HL-60 (cell line): ENCODE results near the gene TRMT61A.

ENCODE experiments used
- DNase-seq, 2 experiments: peaks; one replicate each; pipeline ENCODE4 v3.0.0-alpha.2; 2010 to 2020; ENCODE audit warnings: low read depth in 1 of 2, low spot score in 1 of 2
- H3K27ac ChIP-seq: fragments of 250-450 bp; sonication (Bioruptor Pico); replicated peaks from 2 replicates; pipeline ENCODE4 v1.5.1; 2020; ENCODE audit warnings: mild to moderate bottlenecking, moderate library complexity
- H3K27me3 ChIP-seq: fragments of 250-450 bp; sonication (Bioruptor Pico); 2 replicates; pipeline ENCODE4 v1.5.1; 2021; ENCODE audit warnings: mild to moderate bottlenecking, moderate library complexity; ENCODE audit not compliant: insufficient read depth, poor library complexity, severe bottlenecking
- H3K4me3 ChIP-seq: replicated peaks from 2 replicates; pipeline ENCODE4 v1.5.1; 2011; ENCODE audit warnings: mild to moderate bottlenecking, control low read depth, low read length; ENCODE audit not compliant: insufficient read depth
- CTCF ChIP-seq: IDR thresholded peaks from one replicate; pipeline ENCODE4 v1.5.1; 2011; ENCODE audit warnings: low read length, control low read depth, inconsistent platforms; ENCODE audit not compliant: insufficient read depth
- GABPA ChIP-seq: IDR thresholded peaks from 2 replicates; pipeline ENCODE4 v1.6.1; 2012; ENCODE audit warnings: low read depth
- POLR2AphosphoS5 ChIP-seq: IDR thresholded peaks from 2 replicates; pipeline ENCODE4 v1.6.1; 2012; ENCODE audit warnings: low read depth
- REST ChIP-seq: IDR thresholded peaks from 2 replicates; pipeline ENCODE4 v1.6.1; 2012; ENCODE audit warnings: low read depth; ENCODE audit not compliant: insufficient replicate concordance
- SPI1 ChIP-seq: IDR thresholded peaks from 2 replicates; pipeline ENCODE4 v1.6.1; 2012; ENCODE audit warnings: low read depth, mild to moderate bottlenecking, borderline replicate concordance

The TRMT61A gene

GRCh38 chr14:103552846-103553210 is 23.8 kb downstream of the TRMT61A start:
- H3K27ac ChIP-seq: no peak overlapping the region
- no peak overlapping the region for H3K4me3 ChIP-seq
- DNase-seq: no peak
- TF ChIP-seq SPI1: no peak
- no peak for TF ChIP-seq REST
- TF ChIP-seq CTCF: no peak
- TF ChIP-seq GABPA: no peak
- TF ChIP-seq POLR2AphosphoS5: no peak
- no peaks in the 10 kb centered on the region for H3K27me3 ChIP-seq

- no peaks in the 10 kb centered on the region for H3K27me3 ChIP-seq
- TF ChIP-seq REST (no peak), POLR2AphosphoS5 (no peak), SPI1 (no peak), GABPA (no peak), CTCF (no peak)
- DNase-seq: no peak
- H3K27ac ChIP-seq: no peak overlapping the region
- H3K4me3 ChIP-seq: no peak overlapping the region
Measured at GRCh38 chr14:103555559-103556337, 26.8 kb downstream of the TRMT61A start.

GRCh38 chr14:103556946-103557758 is 28.2 kb downstream of the TRMT61A start:
- Histone ChIP-seq H3K27me3 (no peaks in the 10 kb centered on the region), H3K27ac (no peak overlapping the region), H3K4me3 (no peak overlapping the region)
- no peak for DNase-seq
- TF ChIP-seq CTCF (no peak), REST (no peak), GABPA (no peak), SPI1 (no peak), POLR2AphosphoS5 (no peak)
